ENCODE measurements around the gene FBRSL1.

The FBRSL1 gene

DNA sequence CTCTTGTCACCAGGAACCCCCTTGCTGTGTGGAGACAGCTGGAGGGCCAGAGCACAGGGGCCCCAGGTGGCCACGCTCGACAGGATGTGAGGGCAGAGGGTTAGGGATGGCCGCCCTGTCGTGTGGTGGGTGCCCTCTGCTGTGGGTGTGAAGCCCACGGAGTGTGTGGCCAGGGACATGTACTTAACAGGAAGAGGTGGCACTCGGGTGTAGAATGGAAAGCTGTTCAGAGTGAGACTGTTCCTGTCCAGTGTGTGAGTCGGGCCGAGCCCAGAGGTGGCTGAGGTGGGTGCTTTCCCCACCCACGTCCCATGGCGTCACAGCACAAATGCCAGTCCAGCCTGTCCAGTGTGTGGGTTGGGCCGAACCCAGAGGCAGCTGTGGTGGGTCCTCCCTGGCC lies 47.1 kb downstream of the FBRSL1 start:
- Histone ChIP-seq H3K27me3 (ENCODE audit: insufficient read depth, poor library complexity, severe bottlenecking) (no peaks in the 10 kb centered on the region), H3K27ac (replicated peaks) (no peak overlapping the region), H3K4me3 (replicated peaks; ENCODE audit: insufficient read depth, low read length) (no peak overlapping the region)
- TF ChIP-seq POLR2AphosphoS5 (IDR thresholded peaks at IDR 0.05; ENCODE audit: low read depth) (no peak), SPI1 (IDR thresholded peaks at IDR 0.05; ENCODE audit: borderline replicate concordance, low read depth) (no peak), GABPA (IDR thresholded peaks at IDR 0.05; ENCODE audit: low read depth) (no peak)
- TF ChIP-seq, protein P1, sequence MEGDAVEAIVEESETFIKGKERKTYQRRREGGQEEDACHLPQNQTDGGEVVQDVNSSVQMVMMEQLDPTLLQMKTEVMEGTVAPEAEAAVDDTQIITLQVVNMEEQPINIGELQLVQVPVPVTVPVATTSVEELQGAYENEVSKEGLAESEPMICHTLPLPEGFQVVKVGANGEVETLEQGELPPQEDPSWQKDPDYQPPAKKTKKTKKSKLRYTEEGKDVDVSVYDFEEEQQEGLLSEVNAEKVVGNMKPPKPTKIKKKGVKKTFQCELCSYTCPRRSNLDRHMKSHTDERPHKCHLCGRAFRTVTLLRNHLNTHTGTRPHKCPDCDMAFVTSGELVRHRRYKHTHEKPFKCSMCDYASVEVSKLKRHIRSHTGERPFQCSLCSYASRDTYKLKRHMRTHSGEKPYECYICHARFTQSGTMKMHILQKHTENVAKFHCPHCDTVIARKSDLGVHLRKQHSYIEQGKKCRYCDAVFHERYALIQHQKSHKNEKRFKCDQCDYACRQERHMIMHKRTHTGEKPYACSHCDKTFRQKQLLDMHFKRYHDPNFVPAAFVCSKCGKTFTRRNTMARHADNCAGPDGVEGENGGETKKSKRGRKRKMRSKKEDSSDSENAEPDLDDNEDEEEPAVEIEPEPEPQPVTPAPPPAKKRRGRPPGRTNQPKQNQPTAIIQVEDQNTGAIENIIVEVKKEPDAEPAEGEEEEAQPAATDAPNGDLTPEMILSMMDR (IDR thresholded peaks at IDR 0.05; ENCODE audit: insufficient read depth, low read length) = no peak
- TF ChIP-seq, protein P2, sequence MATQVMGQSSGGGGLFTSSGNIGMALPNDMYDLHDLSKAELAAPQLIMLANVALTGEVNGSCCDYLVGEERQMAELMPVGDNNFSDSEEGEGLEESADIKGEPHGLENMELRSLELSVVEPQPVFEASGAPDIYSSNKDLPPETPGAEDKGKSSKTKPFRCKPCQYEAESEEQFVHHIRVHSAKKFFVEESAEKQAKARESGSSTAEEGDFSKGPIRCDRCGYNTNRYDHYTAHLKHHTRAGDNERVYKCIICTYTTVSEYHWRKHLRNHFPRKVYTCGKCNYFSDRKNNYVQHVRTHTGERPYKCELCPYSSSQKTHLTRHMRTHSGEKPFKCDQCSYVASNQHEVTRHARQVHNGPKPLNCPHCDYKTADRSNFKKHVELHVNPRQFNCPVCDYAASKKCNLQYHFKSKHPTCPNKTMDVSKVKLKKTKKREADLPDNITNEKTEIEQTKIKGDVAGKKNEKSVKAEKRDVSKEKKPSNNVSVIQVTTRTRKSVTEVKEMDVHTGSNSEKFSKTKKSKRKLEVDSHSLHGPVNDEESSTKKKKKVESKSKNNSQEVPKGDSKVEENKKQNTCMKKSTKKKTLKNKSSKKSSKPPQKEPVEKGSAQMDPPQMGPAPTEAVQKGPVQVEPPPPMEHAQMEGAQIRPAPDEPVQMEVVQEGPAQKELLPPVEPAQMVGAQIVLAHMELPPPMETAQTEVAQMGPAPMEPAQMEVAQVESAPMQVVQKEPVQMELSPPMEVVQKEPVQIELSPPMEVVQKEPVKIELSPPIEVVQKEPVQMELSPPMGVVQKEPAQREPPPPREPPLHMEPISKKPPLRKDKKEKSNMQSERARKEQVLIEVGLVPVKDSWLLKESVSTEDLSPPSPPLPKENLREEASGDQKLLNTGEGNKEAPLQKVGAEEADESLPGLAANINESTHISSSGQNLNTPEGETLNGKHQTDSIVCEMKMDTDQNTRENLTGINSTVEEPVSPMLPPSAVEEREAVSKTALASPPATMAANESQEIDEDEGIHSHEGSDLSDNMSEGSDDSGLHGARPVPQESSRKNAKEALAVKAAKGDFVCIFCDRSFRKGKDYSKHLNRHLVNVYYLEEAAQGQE (IDR thresholded peaks at IDR 0.05; ENCODE audit: insufficient replicate concordance, low read depth) = no peak
- no peak for DNase-seq (ENCODE audit: low read depth in 1 of 2, low spot score in 1 of 2)

DNA sequence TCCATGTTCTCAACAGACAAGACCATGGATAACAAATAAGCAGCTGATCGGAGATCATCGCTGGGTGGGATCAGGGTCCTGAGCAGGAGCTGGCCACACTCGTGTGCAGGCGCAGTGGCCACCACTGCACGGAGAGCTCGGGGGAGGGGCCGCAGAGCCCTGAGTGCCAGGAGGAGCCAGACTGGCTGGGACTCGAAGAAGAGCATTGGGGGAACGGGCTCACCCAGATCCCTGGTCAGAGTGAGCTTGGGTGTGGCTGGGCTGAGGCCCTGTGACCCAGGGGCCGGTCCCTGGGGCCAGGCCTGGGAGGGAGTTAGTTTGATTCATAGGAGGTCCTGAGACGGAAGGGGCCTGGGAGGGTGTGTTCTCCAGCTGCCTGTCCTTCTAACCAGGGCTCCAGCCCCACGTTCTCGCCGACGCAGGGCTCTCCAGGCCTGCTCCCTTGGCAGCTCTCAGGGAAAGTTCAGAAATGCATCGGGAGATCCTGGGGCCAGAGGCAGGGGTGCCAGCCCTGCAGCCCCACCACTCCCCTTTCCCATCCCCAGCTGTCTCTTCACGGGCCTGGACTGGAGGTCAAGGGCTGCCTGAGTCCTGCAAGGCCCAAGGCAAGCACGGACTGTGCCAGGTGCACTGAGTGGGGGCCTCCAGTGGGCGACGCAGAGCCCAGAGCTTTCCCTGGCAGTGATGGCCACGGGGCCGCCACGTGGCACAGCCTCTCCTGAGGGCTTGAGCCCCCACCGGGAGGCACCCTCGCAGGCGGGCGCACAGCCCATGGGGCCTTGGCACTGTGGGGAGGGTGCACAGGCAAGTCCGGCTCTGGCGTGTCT lies 48.1 kb downstream of the FBRSL1 start:
- H3K4me3 ChIP-seq (replicated peaks; ENCODE audit: insufficient read depth, low read length) = no peak overlapping the region
- H3K27ac ChIP-seq (replicated peaks) = no peak overlapping the region
- H3K27me3 ChIP-seq (ENCODE audit: insufficient read depth, poor library complexity, severe bottlenecking) = no peaks in the 10 kb centered on the region
- TF ChIP-seq SPI1 (IDR thresholded peaks at IDR 0.05; ENCODE audit: borderline replicate concordance, low read depth) = no peak
- no peak for TF ChIP-seq GABPA (IDR thresholded peaks at IDR 0.05; ENCODE audit: low read depth)
- TF ChIP-seq, protein P1 (IDR thresholded peaks at IDR 0.05; ENCODE audit: insufficient read depth, low read length) = no peak
- no peak for TF ChIP-seq POLR2AphosphoS5 (IDR thresholded peaks at IDR 0.05; ENCODE audit: low read depth)
- TF ChIP-seq, protein P2 (IDR thresholded peaks at IDR 0.05; ENCODE audit: insufficient replicate concordance, low read depth) = no peak
- no peak for DNase-seq (ENCODE audit: low read depth in 1 of 2, low spot score in 1 of 2)

DNA sequence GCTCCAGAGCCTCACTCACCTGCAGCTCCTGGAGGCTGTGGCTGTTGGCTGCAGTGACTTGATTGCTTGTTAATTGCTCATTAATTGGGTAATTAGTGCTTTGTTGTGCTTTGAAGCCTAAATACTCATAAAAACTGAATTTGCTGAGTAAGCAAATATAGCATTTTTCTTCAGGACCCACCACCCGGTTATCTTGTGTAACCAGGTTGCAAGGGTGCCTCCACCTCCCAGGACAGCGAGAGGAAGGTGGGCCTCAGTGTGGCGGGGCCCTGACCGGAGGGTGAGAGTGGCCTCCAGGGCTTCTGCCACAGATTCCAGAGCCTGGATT lies 48.7 kb downstream of the FBRSL1 start:
- H3K4me3 ChIP-seq (replicated peaks; ENCODE audit: insufficient read depth, low read length) = no peak overlapping the region
- TF ChIP-seq POLR2AphosphoS5 (IDR thresholded peaks at IDR 0.05; ENCODE audit: low read depth) (no peak), GABPA (IDR thresholded peaks at IDR 0.05; ENCODE audit: low read depth) (no peak), SPI1 (IDR thresholded peaks at IDR 0.05; ENCODE audit: borderline replicate concordance, low read depth) (no peak)
- TF ChIP-seq, protein P2 (IDR thresholded peaks at IDR 0.05; ENCODE audit: insufficient replicate concordance, low read depth) = no peak
- TF ChIP-seq, protein P1 (IDR thresholded peaks at IDR 0.05; ENCODE audit: insufficient read depth, low read length) = no peak
- no peak for DNase-seq (ENCODE audit: low read depth in 1 of 2, low spot score in 1 of 2)
- no peak overlapping the region for H3K27ac ChIP-seq (replicated peaks)
- H3K27me3 ChIP-seq (ENCODE audit: insufficient read depth, poor library complexity, severe bottlenecking) = no peaks in the 10 kb centered on the region

Measured in HL-60 (cell line).